GM13976 (cell line): ENCODE data around the gene GXYLT1.
"Not testable (repeated sequence)": the region's sequence is repeated elsewhere in the genome, so short reads cannot be mapped to it uniquely, and the experiment has no call there.

Experiments used
- DNase-seq: peaks from one replicate; pipeline ENCODE4 v3.0.0; 2012; ENCODE audit warnings: low spot score
- in situ Hi-C: fragments of 300-500 bp; cut with MboI; formaldehyde crosslinking; loops from one replicate; pipeline ENCODE4 v1.12.0; 2022; ENCODE audit warnings: low sequenced_read_pairs, mixed read lengths, inconsistent platforms; ENCODE audit not compliant: unreplicated experiment
- TF ChIP-seq, protein P1 (sequence below): IDR thresholded peaks from 2 replicates; pipeline ENCODE4 v1.5.1; 2012; ENCODE audit warnings: borderline replicate concordance, mild to moderate bottlenecking; ENCODE audit not compliant: insufficient read depth; ENCODE audit errors: extremely low read depth, missing control alignments, control extremely low read depth

The GXYLT1 gene

DNA sequence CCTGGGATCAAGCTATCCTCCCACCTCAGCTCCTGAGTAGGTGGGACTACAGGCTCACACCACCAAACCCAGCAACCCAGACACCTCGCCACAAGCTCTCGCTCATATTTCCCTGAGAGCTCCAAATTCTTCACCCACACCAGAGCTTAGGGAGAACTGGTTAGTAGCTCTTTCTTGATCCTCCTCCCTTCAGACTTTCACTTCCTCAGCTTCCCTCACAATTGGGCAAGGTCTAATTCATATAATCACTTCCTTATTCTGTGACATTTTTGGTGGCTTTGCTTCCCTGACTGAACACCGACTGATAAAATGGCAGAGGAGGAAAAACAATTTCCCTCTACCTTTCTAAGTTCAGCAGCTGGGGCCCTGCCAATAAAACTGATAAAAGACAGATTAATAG, 88.5 kb downstream of the GXYLT1 start:
- peak; percentile 26 for DNase-seq
- in situ Hi-C loops, result no loop called here
- TF ChIP-seq, protein P1, sequence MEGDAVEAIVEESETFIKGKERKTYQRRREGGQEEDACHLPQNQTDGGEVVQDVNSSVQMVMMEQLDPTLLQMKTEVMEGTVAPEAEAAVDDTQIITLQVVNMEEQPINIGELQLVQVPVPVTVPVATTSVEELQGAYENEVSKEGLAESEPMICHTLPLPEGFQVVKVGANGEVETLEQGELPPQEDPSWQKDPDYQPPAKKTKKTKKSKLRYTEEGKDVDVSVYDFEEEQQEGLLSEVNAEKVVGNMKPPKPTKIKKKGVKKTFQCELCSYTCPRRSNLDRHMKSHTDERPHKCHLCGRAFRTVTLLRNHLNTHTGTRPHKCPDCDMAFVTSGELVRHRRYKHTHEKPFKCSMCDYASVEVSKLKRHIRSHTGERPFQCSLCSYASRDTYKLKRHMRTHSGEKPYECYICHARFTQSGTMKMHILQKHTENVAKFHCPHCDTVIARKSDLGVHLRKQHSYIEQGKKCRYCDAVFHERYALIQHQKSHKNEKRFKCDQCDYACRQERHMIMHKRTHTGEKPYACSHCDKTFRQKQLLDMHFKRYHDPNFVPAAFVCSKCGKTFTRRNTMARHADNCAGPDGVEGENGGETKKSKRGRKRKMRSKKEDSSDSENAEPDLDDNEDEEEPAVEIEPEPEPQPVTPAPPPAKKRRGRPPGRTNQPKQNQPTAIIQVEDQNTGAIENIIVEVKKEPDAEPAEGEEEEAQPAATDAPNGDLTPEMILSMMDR, result no peak

DNA sequence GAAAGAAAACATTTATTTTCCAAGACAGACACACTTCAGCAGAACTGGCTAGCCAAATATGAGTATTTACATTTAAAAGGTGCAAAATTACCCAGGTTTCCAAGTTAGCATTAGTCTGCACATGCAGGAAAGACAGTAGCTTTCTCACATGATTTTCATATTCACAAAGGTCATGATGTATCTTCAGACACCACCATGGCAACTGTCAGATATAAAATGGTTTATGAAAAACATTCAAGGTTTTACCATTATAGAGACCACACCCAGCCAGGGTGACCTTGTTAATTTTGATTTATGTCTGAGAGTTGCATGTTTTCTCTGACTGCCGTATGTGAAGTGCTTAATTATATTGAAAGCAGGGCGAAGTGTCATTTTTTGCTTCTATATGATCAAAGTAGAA, 91.2 kb downstream of the GXYLT1 start:
- TF ChIP-seq, protein P1, result no peak
- no peak for DNase-seq

DNA sequence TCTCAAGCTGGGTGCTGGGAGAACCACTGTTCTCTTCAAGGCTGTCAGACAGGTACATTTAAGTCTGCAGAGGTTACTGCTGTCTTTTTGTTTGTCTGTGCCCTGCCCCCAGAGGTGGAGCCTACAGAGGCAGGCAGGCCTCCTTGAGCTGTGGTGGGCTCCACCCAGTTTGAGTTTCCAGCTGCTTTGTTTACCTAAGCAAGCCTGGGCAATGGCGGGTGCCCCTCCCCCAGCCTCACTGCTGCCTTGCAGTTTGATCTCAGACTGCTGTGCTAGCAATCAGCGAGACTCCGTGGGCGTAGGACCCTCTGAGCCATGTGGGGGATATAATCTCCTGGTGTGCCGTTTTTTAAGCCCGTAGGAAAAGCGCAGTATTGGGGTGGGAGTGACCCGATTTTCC, 95.7 kb downstream of the GXYLT1 start:
- in situ Hi-C loops, DNase-seq: not testable (repeated sequence)

More for the DNA sequence above, 91.2 kb downstream of the GXYLT1 start:
- in situ Hi-C loops, result no loop called here

DNA sequence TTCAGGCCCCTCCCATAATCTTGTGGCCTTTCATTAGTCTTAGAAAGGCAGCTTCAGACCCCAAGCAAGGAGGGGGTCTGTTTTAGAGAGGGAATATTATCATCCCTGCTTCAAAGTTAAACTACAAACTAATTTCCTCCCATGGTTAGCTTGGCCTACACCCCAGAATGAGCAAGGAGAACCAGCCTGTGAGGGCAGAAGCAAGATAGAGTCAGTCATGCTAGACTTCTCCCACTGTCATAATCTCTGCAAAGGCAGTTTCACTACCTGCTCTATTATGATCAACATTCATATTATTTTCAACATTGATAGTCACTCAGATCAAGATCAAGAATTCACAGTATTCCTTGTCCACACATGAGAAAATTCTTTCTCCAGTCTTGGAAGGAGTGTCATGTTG, 105.1 kb downstream of the GXYLT1 start:
- in situ Hi-C loops, result no loop called here
- no peak for DNase-seq
- TF ChIP-seq, protein P1, result no peak

DNA sequence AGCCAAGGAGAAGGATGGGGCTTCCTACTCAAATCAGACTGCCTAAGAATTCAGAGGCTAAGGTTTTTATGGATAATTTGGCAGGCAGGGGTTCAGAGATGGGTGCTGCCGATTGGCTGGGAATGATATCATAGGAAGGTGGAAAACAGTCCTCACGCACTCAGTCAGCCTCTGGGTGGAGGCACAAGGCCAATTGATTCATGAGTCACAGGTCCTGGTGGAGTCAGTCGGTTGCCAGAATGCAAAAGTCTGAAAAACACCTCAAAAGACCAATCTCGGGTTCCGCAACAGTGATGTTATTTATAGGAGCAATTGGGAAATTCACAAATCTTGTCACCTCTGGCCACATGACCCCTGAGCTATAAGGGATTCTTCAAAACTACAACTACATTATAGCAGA, 105.5 kb downstream of the GXYLT1 start:
- no peak for DNase-seq
- TF ChIP-seq, protein P1, result no peak
- in situ Hi-C loops, result no loop called here

DNA sequence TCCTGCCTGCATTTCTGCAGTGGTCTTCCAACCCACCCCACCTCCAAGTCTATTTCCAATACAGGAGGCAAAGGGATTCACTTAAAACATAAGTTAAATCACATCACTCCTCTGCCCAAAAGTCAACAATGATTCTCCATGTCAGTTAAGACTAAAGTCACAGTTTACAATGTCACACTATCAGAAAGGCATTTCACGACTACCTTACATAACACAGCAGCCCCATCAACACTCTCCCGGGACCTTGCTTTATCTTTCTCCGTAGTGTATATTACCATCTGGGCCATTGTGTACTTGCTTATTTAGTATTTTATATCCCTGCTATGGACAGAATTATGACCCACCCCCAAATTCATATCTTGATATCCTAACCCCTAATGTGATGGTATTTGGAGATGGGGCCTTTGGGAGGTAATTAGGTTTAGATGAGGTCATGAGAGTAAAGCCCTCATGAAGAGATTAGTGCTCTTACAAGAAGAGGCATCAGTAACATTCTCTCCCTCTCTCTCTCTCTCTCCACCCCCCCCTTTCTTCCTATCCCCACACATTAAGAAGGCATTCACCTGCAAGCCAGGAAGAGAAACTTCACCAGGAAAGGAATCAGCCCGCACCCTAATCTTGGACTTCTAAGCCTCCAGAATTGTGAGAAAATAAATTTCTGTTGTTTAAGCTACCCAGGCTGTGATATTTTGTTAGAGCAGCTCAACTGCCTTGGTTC, 112.7 kb downstream of the GXYLT1 start:
- in situ Hi-C loops, result no loop called here
- no peak for DNase-seq
- TF ChIP-seq, protein P1, result no peak
